Inflammatory macrophage (primary cell): ENCODE results near the gene ELP1.

ENCODE experiments used
- DNase-seq, 2 donors: peaks; one replicate each; pipeline ENCODE4 v3.0.0-alpha.2; 2020 to 2022

ELP1 gene

DNA sequence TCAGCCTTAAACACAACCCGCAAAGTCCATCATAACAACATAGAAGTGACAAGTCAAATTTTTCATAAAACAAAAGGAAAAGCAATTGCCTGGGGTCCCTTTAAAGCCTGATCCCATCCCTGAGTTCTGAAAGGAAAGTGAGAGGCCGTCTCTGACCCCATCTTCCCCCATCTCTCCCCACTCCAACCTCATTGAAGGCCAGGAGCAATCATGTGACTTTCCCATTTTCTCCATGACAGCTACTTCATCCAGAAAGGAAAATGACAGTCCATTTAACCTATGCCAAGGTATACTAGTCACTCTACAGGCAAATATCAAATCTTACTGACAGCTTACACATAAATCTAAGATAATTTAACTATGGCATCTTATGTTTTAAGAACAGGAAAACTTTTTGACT is 56.4 kb downstream of the ELP1 start:
- no peak for DNase-seq

DNA sequence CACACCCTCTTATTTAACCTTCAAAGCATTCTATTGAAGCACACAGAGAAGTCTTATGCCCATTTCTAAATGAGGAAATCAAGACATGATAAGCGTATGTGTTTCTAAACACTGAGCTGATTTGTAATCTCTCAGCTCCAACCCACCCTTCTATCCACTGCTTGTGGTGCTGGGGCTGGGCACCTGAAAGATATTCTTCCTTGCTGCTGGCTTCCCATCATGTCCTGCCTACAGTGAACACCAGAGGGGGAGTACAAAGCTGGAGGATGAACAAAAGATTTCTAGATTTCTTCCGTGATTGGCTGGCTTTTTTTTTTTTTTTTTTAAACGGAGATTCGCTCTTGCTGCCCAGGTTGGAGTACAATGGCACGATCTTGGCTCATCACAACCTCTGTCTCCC is 57.5 kb downstream of the ELP1 start:
- no peak for DNase-seq

DNA sequence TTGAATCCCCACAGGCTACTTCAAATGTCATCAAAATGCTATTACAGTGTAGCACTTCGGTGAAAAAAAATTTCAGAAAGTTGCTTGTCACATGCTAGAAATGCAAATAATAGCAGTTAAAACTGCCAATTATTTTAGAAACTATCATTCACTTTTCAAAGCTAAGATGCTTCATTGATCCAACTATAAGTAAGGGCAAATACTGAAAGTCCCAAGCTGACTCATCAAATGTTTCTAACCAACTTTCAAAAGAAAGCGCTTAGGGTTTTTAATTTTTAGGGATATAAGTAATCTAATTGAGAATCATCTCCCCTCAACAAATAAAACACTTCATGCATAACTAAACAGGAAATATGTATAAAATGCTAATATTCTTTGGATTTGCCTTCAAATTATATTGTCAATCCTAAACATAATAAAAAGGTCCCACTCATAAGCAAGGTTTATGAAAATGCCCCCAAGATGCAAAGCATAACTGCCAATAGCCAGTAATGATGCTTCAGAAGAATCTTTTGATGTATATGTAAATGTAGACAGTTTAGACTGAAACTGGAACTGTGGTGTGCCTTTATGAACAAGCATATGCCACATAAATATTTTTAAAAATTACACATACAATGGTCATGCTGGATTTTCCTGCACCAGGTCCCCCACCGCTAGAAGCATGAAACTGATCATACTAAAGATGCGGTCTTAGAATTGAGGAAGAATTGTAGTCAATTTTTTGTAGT is 59.7 kb downstream of the ELP1 start:
- DNase-seq, result no peak

DNA sequence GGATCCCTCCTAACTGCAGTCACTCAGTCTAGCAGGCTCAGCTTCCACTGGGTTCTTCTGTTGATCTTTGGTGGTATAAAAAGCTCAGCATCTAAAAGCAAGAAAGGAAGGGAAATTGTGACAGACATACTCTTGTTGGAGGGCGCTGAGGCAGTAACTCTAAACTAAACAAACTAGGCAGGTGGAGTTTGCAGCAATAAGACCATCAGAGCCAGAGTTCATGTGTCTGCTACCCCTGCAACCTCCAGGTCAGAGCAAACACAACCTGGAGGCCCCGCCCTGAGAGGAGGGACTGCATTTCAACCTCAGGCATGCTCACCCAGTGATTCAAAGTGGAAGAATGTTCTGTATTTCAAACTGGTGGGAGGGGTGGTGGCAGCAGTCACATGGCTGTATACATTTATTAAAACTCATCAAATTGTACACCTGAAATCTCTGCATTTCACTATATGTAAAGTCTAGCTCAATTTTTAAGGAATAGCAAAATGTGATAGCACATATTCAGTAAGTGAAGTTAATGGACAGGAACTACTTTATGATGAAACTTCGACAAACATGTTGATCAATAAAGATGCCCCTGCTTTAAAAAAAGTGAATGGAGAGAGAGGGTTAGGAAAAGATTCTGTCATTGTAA is 64.7 kb downstream of the ELP1 start:
- DNase-seq, result no peak

DNA sequence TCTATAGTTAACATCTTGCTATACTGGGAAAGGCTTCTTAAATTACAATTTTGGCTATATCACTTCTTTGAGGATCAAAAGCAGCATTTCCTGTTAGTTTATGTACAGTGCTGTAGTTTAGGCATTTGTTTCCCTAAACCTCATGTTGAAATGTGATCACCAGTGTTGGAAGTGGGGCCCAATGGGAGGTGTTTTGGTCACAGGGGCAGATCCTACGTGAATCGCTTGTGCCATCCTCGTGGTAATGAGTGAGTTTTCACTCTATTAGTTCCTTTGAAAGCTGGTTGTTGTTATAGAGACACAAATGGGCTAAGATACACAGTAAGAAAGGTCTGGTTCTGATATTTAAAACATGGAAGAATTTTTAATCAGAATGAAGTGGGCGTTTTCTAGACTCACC is 66.1 kb downstream of the ELP1 start:
- no peak for DNase-seq

DNA sequence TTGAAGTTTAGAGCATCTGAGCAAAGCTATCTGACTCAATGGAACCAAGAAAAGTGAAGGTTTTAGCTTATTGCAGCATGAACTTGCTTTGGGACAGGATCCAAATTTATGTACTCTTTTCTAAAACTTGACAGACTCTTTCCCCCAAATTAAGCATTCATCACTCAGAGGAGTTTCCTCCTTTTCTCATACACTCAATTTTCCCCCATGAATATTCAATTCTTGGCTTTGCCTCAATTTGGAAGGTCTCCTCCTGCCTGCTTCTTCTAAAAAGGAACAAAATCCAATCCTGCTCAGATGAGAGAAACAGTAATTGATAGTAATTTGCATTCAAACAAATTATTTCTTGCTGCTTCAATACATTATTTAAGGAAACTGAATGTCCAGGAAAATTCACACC is 66.8 kb downstream of the ELP1 start:
- DNase-seq, result no peak

DNA sequence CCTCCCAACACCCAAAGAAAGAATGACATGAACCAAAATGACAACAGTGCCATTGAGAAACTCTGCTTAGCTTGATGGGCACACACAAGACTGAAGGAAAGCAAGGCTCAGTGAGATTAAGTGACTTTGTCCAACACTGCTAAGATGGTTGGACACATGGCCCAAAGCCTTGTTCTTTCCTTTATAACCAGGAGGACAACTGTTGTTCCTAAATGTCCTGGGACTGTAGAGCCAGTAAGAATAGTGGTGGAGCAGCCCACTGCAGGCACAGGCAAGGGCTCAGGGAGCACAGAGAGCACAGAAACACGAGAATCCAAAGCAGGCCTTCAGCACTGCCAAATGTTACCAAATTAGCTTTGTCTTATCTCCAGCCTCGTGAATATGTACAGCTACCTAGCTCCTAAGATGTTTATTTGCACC is 67.9 kb downstream of the ELP1 start:
- DNase-seq, result no peak

DNA sequence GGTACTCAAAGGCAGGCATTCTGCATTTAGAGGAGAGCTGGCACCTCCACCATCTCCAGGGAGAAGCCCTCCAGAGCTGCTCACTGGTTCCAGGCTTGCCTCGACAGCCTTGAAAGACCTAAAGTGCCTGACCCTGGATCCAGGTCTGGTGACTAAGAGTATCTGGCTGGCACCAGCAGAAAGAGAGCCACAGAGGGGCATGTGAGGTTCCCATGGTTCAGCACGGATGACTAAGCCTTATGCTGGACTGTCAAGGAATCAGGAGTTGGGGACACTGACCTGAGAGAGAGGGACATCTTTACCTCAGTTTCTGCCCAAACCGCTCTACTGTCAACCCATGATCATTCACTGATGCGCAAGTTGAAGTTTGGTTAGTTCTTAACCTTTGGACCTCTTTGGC is 68.9 kb downstream of the ELP1 start:
- no peak for DNase-seq

DNA sequence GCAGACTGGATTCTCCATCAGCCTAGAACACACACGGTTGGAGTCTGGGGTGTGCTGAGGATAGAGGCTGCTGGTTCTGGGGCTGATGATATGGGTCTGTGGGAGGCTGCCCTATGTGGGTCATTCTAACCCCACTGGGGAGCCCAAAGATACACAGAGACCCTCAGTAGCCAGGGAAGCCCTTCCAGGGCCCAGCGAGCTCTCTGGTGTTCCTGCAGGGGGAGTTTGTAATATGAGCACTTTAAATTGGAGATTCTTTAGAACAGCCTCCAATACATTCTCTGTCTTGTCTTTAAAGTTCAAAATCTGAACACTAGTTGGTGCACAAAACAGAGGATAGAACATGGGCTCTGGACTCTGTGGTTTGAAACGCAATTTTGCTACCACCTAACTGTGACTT is 69.5 kb downstream of the ELP1 start:
- no peak for DNase-seq

DNA sequence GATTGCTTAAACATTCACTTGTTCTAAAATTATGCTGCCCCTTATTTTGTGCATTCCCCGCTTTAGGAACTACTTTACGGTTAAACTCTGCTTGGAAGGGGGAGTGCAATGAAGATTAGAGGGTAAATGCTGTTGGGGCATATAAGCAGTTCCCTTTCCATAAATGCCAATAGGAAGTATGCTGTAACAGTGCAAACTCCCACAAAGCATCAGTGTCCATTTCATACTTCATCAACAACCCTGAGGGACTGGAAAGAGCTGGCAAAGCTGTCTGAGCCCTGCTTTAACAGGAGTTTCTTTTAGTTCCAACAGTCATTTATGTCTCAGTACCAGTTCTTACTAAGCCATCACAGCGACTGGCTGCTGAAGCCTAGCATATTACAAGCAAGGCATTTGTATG is 70.0 kb downstream of the ELP1 start:
- peak; percentile 33 to 49 for DNase-seq

DNA sequence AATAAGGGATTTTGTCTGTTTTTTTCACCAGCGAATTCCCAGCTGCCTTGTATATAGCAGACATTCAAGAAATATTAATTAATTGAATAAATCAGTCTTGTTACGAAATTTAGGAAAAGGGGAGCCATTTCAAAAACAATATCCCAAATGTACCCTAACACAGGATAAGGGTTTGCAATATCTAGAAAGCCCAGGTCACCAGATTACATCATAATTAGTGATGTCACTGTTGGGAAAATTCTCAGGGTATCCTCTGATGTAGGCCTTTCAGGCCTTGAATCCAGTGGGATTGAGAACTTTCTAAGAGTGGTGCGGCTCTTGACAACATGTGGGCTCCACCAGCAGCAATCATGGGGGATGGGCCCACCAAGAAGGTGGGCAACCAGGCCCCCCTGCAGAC is 71.9 kb downstream of the ELP1 start, which contains the start of gene ACTL7A:
TSS of gene ACTL7A (plus strand) at position 270 of the 400 bp plus-strand sequence. CDS start at position 327, 57 bp downstream.
- DNase-seq, result no peak

DNA sequence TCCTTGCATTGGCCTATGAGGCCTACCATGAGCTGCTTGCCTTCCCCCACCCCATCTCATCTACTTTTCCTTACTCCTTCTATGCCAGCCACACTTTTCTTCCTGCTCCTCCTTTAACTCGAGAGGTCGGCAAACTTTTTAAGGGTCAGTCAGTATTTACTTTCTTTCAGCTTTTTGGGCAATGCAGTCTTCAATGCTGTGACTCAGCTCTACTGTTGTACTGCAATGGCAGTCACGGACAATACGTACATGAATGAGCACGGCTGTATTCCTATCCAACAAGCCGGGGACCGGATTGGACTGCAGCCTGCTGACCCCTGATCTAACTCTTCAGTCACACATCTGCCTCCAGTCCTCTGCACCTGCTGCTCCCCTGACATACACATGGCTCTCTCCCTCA is 72.5 kb downstream of the ELP1 start:
- DNase-seq, result no peak

DNA sequence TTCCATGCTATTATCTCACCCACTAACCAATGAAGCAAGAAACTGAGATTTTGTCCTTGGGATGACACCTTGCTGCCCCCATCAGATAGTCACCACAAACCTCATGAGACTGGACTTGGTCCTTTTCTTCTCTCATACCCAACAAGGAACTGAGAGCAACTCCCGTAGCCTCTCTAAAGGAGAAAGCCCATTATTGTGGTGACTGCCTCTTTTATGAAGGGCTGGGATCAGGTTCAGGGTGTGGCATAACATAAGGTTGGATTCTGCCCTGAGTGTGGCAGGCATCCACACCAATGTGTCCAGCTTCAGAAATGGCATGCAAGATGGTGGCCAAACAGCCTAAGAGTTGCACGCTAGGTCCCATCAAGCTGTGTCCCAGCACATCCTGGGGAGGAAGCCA is 73.2 kb downstream of the ELP1 start:
- no peak for DNase-seq

DNA sequence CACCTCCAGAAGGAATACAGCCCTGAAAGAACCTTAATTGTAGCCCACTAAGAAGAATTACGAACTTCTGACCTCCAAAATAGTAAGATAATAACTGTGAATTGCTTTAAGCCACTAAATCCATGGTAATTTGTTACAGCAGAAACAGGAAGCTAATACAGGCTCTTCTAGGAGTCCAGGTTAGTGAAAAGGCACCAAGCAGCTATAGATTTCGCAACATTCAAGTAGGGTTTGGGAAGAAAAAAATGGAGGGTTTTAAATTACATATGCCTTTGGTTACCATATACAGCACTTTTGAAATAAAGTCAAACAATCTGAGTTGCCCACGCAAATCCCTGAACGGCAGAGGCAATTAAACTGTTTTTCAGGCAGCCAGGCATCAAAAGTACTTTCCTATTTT is 73.6 kb downstream of the ELP1 start:
- DNase-seq, result no peak

DNA sequence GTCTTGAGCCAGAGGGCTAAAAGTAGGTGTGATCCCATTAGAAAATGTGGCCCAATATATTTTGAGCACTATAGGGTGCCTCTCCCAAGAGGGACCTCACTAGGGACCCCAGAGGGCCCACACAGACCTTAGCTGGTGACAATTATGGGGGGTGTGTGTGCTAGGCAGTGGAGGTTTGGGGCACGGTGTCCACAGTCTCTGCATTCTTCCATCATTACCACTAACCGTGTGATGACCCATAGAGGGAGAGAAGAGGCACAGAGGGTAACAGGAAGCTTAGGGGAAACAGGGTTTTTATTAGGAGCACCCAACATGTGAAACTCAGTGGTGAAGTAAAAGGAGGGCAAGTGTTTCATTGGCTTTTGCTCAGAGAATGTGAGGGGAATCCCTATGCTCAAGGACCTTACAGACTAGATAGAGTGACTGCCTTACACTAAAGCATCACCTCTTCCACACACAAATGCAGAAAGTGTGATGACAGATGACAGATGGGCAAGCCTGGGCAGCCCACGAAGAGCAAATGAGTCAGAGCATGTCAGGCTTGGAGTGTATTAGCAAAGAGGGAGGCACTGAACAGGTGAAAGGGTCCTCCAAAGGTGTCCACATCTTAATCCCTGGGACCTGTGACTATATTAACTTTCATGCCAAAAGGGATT is 74.3 kb downstream of the ELP1 start:
- DNase-seq, result no peak

DNA sequence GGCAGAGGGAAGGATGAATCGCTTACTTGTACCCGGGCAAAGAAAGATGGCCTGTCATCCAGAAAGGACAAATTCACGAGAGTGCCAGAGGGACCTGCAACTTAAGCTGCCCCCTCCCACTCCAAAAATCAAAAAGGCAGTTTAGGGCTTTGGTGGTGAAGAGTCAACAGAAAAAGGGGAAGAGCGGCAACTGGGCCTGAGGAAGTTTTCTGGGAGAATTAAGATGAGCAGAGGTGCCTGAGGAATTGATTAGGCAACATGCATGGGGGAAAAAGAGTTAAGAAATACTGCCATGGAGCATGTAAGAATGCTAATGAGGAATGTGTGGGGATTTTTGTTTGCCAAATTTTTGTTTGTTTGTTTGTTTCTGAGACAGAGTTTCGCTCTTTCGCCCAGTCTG is 76.4 kb downstream of the ELP1 start:
- peak; percentile 68 to 69 for DNase-seq

DNA sequence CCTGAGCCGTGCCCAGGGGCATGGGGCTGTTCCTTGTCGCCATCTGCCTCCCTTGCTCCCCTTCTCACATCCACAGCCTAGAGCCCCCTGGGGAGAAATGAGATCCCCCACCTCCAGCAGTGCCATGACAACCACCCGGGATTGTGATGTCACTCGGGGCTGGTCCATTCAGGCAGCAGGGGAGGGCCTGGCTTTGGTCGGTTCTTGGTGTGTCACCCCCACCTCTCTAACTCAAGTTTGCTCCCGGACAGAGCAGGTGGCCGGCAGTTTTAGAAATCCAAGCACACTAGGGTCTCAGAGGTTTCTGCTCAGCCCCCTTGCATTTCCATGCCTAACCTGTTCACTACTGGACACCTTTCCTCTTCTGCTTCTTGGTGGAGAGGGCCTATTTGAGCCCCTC is 78.0 kb downstream of the ELP1 start, which contains the start of gene ACTL7B:
TSS of gene ACTL7B (minus strand) at position 99 of the 400 bp plus-strand sequence. CDS start at position 43, 56 bp downstream.
- DNase-seq, result no peak

DNA sequence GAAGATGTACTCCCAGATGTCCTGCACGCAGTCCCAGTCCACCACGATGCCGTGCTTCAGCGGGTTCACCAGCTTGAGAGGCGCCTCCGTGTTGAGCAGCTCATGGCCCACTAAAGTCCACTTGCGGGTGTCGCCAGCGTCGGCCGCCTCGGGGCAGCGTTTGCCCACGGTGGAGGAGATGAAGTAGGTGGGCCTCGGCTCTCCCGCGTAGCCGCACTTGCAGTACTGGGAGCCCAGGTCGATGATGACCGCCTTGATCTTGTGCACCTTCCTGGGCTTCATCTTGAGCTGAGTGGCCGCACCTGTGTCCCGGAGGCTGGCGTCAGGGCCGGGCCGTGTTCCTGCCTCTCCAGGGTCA is 78.4 kb downstream of the ELP1 start:
- DNase-seq, result no peak

DNA sequence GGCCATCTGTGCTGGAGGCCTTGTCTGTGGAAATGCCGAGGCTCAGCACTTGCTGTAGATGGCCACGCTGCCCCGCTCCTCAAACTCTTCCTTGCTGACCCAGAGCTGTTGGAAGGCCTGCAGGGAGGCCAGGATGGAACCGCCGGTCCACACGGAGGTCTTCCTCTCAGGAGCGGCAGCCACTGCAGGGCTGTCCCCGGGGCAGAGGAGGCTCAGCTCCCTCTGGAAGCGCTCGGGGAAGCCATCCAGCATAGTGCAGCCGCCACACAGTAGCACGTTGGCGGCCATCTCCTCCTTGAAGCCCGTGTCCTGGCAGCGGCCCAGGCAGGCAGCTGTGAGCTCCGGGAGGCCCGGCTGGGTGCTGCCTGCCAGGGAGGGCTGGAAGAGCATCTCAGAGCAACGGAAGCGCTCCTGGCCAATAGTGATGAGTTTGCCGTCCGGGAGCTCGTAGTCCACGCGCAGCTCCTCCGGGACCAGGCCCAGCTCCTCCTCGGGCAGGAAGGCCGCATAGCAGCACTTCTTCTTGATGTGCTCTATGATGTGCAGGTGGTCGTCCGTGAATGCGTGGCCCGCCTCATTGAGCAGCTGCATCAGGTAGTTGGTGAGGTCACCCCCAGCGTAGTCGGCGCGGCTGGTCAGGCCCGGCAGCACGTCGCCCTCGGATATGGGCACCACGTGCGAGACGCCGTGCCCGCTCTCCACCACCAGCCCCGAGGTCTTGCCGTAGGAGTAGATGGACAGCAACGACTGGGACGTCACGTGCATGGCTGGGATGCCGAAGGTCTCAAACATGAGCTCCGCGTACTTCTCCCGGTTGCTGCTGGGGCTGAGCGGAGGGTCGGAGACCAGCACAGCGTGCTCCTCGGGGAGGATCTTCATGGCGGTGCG is 79.0 kb downstream of the ELP1 start:
- DNase-seq, result no peak

DNA sequence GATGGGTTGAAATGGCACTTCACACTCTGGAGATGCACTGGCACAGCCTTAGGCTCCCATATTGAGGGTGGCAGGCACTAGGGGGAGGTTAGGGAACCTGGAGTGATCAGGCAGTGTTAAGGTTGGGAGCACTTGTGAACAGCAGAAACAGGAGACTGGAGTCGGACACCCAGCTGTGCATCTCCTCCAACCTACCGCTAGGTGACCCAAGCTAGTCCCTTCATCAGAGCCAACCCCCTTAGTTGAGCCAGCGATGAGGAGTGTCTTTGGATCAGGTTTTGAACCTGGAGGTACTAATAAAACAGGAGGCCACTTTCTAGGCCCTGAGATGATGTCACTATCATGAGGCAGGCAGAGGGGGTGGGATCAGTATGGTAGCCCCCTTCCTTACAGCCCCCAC is 79.8 kb downstream of the ELP1 start:
- DNase-seq, result no peak

DNA sequence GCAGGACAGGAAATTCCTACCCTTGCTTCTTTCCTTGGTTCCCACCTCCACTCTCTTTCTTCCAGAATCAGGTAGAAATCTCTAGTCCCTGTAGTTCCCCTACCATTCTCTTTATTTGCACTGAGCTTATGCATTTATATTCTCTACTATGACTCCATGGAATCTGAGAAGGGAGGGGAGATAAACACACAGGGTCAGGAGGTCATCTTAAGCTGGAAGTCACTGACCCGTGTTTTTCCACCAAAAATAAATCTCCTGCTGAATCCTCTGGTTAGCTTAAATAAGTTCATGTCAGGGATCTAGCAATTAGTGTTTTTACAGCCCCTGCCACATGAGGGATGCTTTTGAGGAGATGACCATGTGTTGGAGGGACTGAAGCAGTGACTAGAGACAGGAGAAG is 81.8 kb downstream of the ELP1 start:
- no peak for DNase-seq

DNA sequence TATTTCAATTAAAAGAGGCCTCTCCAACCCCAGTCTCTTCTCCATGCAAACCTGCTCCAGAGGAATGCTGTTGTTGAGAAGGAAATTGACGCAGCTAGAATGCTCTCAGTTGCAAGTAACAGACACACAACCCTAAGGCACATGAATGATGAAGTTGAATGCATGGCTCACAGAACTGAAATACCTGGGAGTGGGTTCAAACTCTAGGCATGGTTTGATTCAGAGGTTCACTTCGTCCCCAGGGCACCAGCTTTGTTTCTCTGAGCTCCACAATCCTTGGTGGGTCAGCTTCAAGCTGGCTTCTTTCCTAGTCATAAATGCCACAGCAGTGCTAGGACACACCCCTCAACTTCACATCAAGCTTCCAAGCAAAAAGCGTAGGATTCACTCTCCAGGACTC is 82.8 kb downstream of the ELP1 start:
- no peak for DNase-seq

DNA sequence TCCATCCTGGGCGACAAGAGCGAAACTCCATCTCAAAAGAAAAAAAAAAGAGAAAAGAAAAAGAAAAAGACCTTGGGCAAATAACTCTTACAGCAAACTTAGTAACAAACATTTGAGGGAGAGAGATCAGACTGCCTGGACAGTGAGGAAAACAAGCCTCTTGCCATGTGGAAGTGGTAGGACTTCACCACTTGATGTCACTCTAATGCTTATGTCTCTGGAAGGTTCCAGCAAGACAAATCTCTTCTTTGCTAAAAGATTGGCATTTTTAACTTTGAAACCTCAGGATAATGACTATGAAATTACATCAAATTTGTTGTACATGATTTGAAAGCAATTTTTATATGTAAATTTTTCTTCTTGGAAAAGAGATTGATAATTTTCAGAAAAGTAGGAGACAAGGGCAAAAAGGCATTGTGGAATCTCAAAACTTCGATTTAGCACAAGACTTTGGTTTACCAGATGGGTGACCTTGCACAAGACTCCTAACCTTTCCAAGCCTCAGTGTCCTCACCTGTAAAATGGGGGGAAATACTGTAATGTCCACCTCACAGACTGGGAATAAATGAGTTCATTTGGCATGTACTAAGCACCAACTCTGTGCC is 83.5 kb downstream of the ELP1 start:
- DNase-seq, result peak; percentile 52 to 60
